ENCODE measurements around the gene ABCA1. TPM values are rescaled to one million over a fixed set of nuclear protein-coding genes. Genes with fewer than 3 reads are reported as not detected.
A peak's percentile ranks its signal among the peaks of the same experiment; 100 is the strongest.

ABCA1 gene
- total RNA-seq, 1 donor from 2014 or later: 10.8 TPM

GRCh38 chr9:104750185-104750767 is 177.7 kb downstream of the ABCA1 start:
- Histone ChIP-seq H3K4me3 (no peak overlapping the region), H3K36me3 (peaks cover 49% of the 10 kb centered on the region), H3K9me3 (replicated peaks) (no peaks in the 10 kb centered on the region), H3K4me1 (peaks cover 29% of the 10 kb centered on the region), H3K27me3 (ENCODE audit: low read depth) (no peaks in the 10 kb centered on the region), H3K27ac (replicated peaks) (no peak overlapping the region)
- DNase-seq: no peak
- intact Hi-C loops (cut with micrococcal nuclease): no loop called here
- TF ChIP-seq CTCF (IDR thresholded peaks at IDR 0.05; ENCODE audit: borderline replicate concordance): no peak

- no peak for DNase-seq
- intact Hi-C loops (cut with micrococcal nuclease): no loop called here
- H3K4me1 ChIP-seq: peaks cover 29% of the 10 kb centered on the region
- H3K4me3 ChIP-seq: peak overlapping the region; percentile 86
- no peaks in the 10 kb centered on the region for H3K27me3 ChIP-seq (ENCODE audit: low read depth)
- TF ChIP-seq CTCF (IDR thresholded peaks at IDR 0.05; ENCODE audit: borderline replicate concordance): no peak
- no peaks in the 10 kb centered on the region for H3K9me3 ChIP-seq (replicated peaks)
- peak overlapping the region; percentile 96 for H3K27ac ChIP-seq (replicated peaks)
- H3K36me3 ChIP-seq: peaks cover 31% of the 10 kb centered on the region
Observed at GRCh38 chr9:104748359-104749031, 179.5 kb downstream of the ABCA1 start.

- Histone ChIP-seq H3K4me1 (peaks cover 29% of the 10 kb centered on the region), H3K27me3 (ENCODE audit: low read depth) (no peaks in the 10 kb centered on the region), H3K9me3 (replicated peaks) (no peaks in the 10 kb centered on the region), H3K36me3 (peaks cover 24% of the 10 kb centered on the region), H3K4me3 (peak within 1 kb of the TSS; percentile 86), H3K27ac (replicated peaks) (peak within 1 kb of the TSS; percentile 96)
- peak; percentile 89 for DNase-seq
- intact Hi-C loops (cut with micrococcal nuclease): no loop called here
- no peak for TF ChIP-seq CTCF (IDR thresholded peaks at IDR 0.05; ENCODE audit: borderline replicate concordance)
Observed at GRCh38 chr9:104747565-104748358, 180.2 kb downstream of the ABCA1 start, which contains the start of gene NIPSNAP3A. TSS of gene NIPSNAP3A (plus strand) at chr9:104747683. CDS start at chr9:104747793, 110 bp downstream.

GRCh38 chr9:104747245-104747564 is 180.8 kb downstream of the ABCA1 start:
- Histone ChIP-seq H3K4me1 (peaks cover 29% of the 10 kb centered on the region), H3K4me3 (peak overlapping the region; percentile 86), H3K36me3 (peaks cover 18% of the 10 kb centered on the region), H3K27me3 (ENCODE audit: low read depth) (no peaks in the 10 kb centered on the region), H3K9me3 (replicated peaks) (no peaks in the 10 kb centered on the region), H3K27ac (replicated peaks) (peak overlapping the region; percentile 96)
- TF ChIP-seq CTCF (IDR thresholded peaks at IDR 0.05; ENCODE audit: borderline replicate concordance): no peak
- no peak for DNase-seq
- intact Hi-C loops (cut with micrococcal nuclease): no loop called here

GRCh38 chr9:104746798-104747197 is 181.2 kb downstream of the ABCA1 start:
- Histone ChIP-seq H3K4me3 (peak overlapping the region; percentile 86), H3K9me3 (replicated peaks) (no peaks in the 10 kb centered on the region), H3K4me1 (peaks cover 29% of the 10 kb centered on the region), H3K27me3 (ENCODE audit: low read depth) (no peaks in the 10 kb centered on the region), H3K27ac (replicated peaks) (peak overlapping the region; percentile 96), H3K36me3 (peaks cover 14% of the 10 kb centered on the region)
- no peak for TF ChIP-seq CTCF (IDR thresholded peaks at IDR 0.05; ENCODE audit: borderline replicate concordance)
- no peak for DNase-seq
- intact Hi-C loops (cut with micrococcal nuclease): no loop called here
